CD4-positive, alpha-beta T cell (primary cell): ENCODE data around the gene ROCK2. TPM values are rescaled to one million over a fixed set of nuclear protein-coding genes. Genes with fewer than 3 reads are reported as not detected.

Source experiments
- ATAC-seq: fragments of 200-7000 bp; cut with Tn5 transposase; one replicate; pipeline ENCODE4 v1.10.0; 2022; ENCODE audit warnings: mild to moderate bottlenecking; ENCODE audit not compliant: poor library complexity
- CTCF ChIA-PET: fragments of 350-600 bp; sonication (Branson Sonifier 250); formaldehyde crosslinking; loops from one replicate; lab custom pipeline; 2021; ENCODE audit warnings: antibody characterized with exemption, inconsistent platforms; lab: Charles Lee
- POLR2A ChIA-PET: fragments of 350-600 bp; sonication (Branson Sonifier 250); formaldehyde crosslinking; loops from one replicate; lab custom pipeline; 2021; ENCODE audit warnings: antibody characterized with exemption, inconsistent platforms; lab: Charles Lee
- DNase-seq, 14 experiments: peaks; one replicate each; pipeline ENCODE4 v3.0.0-alpha.2; 2013 to 2020; ENCODE audit warnings: mixed read lengths in 2 of 14
- H3K27ac ChIP-seq, 2 donors: one replicate each; pipeline versions ENCODE4 v1.5.1 to v1.7.0; 2013; ENCODE audit warnings: low read length in 2 of 2, low read depth in 1 of 2, mild to moderate bottlenecking in 1 of 2
- H3K27me3 ChIP-seq, 2 experiments: 1 replicate in 1 of 2; 2 replicates in 1 of 2; pipeline versions ENCODE4 v1.6.1 to v1.7.0; 2013; ENCODE audit warnings: low read length in 2 of 2, control low read depth in 1 of 2, mild to moderate bottlenecking in 1 of 2, moderate library complexity in 1 of 2; ENCODE audit not compliant: insufficient read depth in 2 of 2, control insufficient read depth in 1 of 2
- H3K36me3 ChIP-seq: one replicate; pipeline ENCODE4 v1.6.1; 2013; ENCODE audit warnings: low read length, control low read depth; ENCODE audit not compliant: insufficient read depth
- H3K4me1 ChIP-seq: one replicate; pipeline ENCODE4 v1.6.1; 2013; ENCODE audit warnings: low read length, control low read depth; ENCODE audit not compliant: insufficient read depth
- H3K4me3 ChIP-seq: one replicate; pipeline ENCODE4 v1.5.1; 2013; ENCODE audit warnings: mild to moderate bottlenecking, low read length, moderate library complexity
- H3K9me3 ChIP-seq, 2 experiments: 1 replicate in 1 of 2; 2 replicates in 1 of 2; pipeline versions ENCODE4 v1.6.1 to v1.7.0; 2013; ENCODE audit warnings: low read length in 2 of 2, mild to moderate bottlenecking in 2 of 2, control low read depth in 1 of 2, moderate library complexity in 1 of 2; ENCODE audit not compliant: control insufficient read depth in 1 of 2, insufficient read depth in 1 of 2
- H3K27ac Mint-ChIP-seq: one replicate; pipeline ENCODE4 v1.8.0; 2020; ENCODE audit warnings: mixed read lengths
- H3K27me3 Mint-ChIP-seq: one replicate; pipeline ENCODE4 v1.8.0; 2021; ENCODE audit warnings: mixed read lengths
- H3K36me3 Mint-ChIP-seq: one replicate; pipeline ENCODE4 v1.8.0; 2021; ENCODE audit warnings: low read depth, mixed read lengths
- H3K4me1 Mint-ChIP-seq: one replicate; pipeline ENCODE4 v1.8.0; 2021; ENCODE audit warnings: low read depth, mixed read lengths
- H3K4me3 Mint-ChIP-seq: one replicate; pipeline ENCODE4 v1.8.0; 2020; ENCODE audit warnings: mild to moderate bottlenecking, mixed read lengths
- H3K9me3 Mint-ChIP-seq: one replicate; pipeline ENCODE4 v1.8.0; 2020; ENCODE audit warnings: mixed read lengths
- intact Hi-C, 2 experiments: fragments of 100-400 bp; cut with DNase I in 1 of 2; cut with micrococcal nuclease in 1 of 2; formaldehyde crosslinking; loops; one replicate each; pipeline versions ENCODE4 v1.15.1 to v1.9.0; 2023 to 2025; cut with DNase I, micrococcal nuclease
- total RNA-seq, 174 experiments: library from RNA in 2 of 174; stranded (reverse) in 2 of 174; gene quantifications; one replicate each; pipeline ENCODE4 v1.2.3 and lab custom pipeline; 2021 to 2026
- TF ChIP-seq, protein P1 (sequence below): fragments of 200-600 bp; IDR thresholded peaks from one replicate; pipeline ENCODE4 v1.8.0; 2022; ENCODE audit warnings: antibody characterized with exemption, mild to moderate bottlenecking

Gene ROCK2
- total RNA-seq, 2 experiments from 2014 or later: 6.9 to 9.4 TPM

GRCh38 chr2:11388262-11389051, 44.0 kb upstream of the ROCK2 start:
- TF ChIP-seq, protein P1, sequence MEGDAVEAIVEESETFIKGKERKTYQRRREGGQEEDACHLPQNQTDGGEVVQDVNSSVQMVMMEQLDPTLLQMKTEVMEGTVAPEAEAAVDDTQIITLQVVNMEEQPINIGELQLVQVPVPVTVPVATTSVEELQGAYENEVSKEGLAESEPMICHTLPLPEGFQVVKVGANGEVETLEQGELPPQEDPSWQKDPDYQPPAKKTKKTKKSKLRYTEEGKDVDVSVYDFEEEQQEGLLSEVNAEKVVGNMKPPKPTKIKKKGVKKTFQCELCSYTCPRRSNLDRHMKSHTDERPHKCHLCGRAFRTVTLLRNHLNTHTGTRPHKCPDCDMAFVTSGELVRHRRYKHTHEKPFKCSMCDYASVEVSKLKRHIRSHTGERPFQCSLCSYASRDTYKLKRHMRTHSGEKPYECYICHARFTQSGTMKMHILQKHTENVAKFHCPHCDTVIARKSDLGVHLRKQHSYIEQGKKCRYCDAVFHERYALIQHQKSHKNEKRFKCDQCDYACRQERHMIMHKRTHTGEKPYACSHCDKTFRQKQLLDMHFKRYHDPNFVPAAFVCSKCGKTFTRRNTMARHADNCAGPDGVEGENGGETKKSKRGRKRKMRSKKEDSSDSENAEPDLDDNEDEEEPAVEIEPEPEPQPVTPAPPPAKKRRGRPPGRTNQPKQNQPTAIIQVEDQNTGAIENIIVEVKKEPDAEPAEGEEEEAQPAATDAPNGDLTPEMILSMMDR: no peak
- Mint-ChIP-seq H3K36me3 (no peaks in the 10 kb centered on the region), H3K4me3 (no peak overlapping the region), H3K27me3 (no peaks in the 10 kb centered on the region), H3K9me3 (no peaks in the 10 kb centered on the region), H3K4me1 (no peaks in the 10 kb centered on the region), H3K27ac (no peak overlapping the region)
- POLR2A ChIA-PET: no interaction called here
- DNase-seq (no peak), ATAC-seq (no peak)
- H3K9me3 ChIP-seq: no peaks in the 10 kb centered on the region
- intact Hi-C loops: no loop called here
- H3K27me3 ChIP-seq: no peaks in the 10 kb centered on the region
- CTCF ChIA-PET: no interaction called here
- no peak overlapping the region for H3K4me3 ChIP-seq
- H3K4me1 ChIP-seq: no peaks in the 10 kb centered on the region
- H3K36me3 ChIP-seq: no peaks in the 10 kb centered on the region
- no peak overlapping the region for H3K27ac ChIP-seq

GRCh38 chr2:11387843-11388242, 43.4 kb upstream of the ROCK2 start:
- TF ChIP-seq, protein P1: no peak

DNA sequence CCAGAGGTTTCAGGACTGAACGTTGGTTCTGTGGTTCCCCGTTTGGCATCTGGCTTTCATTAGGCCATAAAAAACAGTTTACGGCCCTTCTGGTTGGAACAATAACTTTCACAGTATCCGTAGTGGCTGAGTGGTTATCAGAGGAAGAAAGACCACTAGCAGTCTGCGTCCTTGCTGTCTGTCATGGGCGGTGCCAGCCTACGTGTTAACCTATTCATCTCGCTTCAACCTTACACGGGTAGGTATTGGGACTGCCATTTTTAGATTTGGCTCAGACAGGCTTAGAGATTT, 42.6 kb upstream of the ROCK2 start:
- Mint-ChIP-seq H3K27me3 (no peaks in the 10 kb centered on the region), H3K27ac (no peak overlapping the region), H3K4me1 (no peaks in the 10 kb centered on the region), H3K4me3 (no peak overlapping the region), H3K36me3 (no peaks in the 10 kb centered on the region), H3K9me3 (no peaks in the 10 kb centered on the region)
- ChIA-PET CTCF (no interaction called here), POLR2A (no interaction called here)
- ATAC-seq: no peak
- no peak for DNase-seq
- Histone ChIP-seq H3K9me3 (no peaks in the 10 kb centered on the region), H3K27ac (no peak overlapping the region), H3K4me3 (no peak overlapping the region), H3K36me3 (no peaks in the 10 kb centered on the region), H3K4me1 (no peaks in the 10 kb centered on the region), H3K27me3 (no peaks in the 10 kb centered on the region)
- TF ChIP-seq, protein P1: no peak
- intact Hi-C loops: no loop called here

More at GRCh38 chr2:11387843-11388242, 43.4 kb upstream of the ROCK2 start:
- Histone ChIP-seq H3K27ac (no peak overlapping the region), H3K27me3 (no peaks in the 10 kb centered on the region), H3K4me1 (no peaks in the 10 kb centered on the region), H3K36me3 (no peaks in the 10 kb centered on the region), H3K9me3 (no peaks in the 10 kb centered on the region), H3K4me3 (no peak overlapping the region)
- H3K9me3 Mint-ChIP-seq: no peaks in the 10 kb centered on the region
- ATAC-seq (no peak), DNase-seq (no peak)
- no peaks in the 10 kb centered on the region for H3K36me3 Mint-ChIP-seq
- ChIA-PET CTCF (no interaction called here), POLR2A (no interaction called here)
- H3K4me3 Mint-ChIP-seq: no peak overlapping the region
- H3K27me3 Mint-ChIP-seq: no peaks in the 10 kb centered on the region
- no peaks in the 10 kb centered on the region for H3K4me1 Mint-ChIP-seq
- intact Hi-C loops: no loop called here
- H3K27ac Mint-ChIP-seq: no peak overlapping the region
